ENCODE data around the gene EEF1G.
A peak's percentile ranks its signal among the peaks of the same experiment; 100 is the strongest.
"Not testable (repeated sequence)": the region's sequence is repeated elsewhere in the genome, so short reads cannot be mapped to it uniquely, and the experiment has no call there.

Gene EEF1G, protein sequence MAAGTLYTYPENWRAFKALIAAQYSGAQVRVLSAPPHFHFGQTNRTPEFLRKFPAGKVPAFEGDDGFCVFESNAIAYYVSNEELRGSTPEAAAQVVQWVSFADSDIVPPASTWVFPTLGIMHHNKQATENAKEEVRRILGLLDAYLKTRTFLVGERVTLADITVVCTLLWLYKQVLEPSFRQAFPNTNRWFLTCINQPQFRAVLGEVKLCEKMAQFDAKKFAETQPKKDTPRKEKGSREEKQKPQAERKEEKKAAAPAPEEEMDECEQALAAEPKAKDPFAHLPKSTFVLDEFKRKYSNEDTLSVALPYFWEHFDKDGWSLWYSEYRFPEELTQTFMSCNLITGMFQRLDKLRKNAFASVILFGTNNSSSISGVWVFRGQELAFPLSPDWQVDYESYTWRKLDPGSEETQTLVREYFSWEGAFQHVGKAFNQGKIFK

DNA sequence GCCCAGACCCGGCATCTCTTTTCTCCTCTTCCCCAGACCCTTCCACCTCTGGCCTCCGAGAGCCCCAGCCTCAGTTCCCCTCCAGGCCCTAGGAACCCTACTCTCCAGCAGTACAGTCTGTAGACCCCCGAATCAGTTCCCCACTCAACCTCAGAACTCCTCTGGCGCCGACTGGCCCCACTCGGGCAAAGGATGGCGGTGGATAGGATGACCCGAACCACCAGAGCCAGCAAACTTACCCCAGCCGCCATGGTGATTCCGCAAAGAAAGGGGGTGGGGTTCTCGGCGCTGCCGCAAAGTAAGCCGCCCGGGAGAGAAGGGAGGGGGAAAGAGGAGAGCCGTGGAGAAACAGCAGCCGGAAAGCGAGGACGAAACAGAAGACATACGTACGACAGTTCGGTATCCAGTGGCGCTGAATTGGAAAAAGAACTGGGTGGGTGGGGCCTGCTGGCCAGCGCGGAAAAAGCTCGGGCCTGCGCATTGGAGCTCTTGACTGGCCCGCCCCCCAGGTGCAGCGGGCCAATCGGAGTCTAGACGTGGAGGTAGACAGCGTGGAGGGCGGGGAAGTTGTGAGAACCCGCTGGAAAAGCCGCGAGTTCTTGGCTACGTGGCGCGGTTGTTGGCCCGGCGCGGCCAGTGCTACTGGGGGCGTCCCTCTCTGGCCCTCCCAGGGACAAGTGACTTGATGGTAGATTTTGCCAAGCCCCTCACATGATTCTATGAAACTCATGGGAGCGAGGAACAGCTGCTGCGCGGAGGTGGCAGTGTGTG, at the start of gene EEF1G:
TSS of gene EEF1G (minus strand) at position 300 of the 771 bp plus-strand sequence. CDS start at position 251, 49 bp downstream.
- peak; percentile 99 for DNase-seq (ENCODE audit: low spot score)

DNA sequence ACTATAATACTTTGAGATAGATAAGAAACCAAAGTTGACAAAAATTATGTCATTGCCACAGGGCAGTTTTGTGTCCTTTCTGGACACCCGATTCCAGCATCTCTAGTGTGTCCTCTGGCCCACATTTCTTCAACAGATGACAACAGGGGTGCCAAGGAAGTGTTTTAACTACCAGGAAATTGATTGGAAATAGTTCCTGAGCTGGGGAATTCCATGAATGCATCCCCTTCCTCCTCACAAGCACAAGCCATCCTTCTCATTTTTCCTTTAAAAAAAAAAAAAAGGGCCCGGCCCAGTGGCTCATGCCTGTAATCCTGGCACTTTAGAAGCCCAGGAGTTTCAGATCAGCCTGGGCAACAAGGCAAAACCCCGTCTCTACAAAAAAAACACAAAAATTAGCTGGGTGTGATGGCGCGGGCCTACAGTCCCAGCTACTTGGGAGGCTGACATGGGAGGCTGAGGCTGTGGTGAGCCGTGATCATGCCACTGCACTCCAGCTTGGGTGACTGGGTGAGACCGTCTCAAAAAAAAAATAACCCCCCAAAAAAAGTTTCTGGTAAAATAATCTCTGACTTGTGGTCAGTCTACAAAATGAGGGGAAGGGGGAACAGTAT, 48.9 kb upstream of the EEF1G start:
- no peak for DNase-seq (ENCODE audit: low spot score)

DNA sequence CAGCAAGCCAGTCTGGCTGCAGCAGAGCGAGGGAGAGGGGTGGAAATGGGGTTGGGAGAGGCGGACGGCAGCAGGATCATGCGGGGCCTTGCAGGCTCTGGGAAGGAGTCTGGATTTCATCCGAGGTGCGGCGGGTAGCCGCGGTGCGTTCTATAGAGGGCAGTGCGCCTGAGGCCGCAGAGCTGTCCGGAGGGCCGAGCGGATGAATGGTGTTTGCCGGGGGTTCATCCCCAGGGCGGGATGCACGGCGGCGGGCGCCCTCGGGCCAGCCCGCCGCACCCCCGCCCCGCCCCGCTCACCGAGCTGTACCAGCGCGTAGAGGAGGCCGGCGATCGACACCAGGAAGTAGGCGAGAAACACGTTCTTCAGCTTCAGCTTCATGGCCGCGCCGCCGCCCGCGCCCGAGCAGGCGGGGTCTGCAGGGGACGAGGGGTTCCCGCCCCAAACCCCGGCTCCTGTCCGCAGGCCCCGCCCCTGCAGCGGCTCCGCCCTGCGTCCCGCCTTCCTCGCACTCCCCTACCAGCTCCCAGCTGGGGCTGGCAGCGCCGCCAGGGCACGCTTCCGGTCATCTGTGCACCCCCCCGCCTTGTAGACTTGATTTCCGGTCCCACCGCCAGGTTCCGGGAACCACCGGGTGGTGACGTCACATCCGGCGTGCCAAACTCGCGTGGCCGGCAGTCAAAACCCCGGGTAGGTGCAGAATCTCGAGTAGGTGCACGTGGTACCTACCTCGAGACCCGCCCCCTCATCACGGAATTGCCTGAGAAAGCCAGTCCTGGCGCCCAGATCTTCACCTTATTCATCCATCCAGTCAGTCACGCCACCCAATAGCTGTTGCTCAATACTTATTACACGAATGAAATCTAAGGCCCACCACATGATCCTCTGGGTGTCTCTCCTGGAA, 48.1 kb upstream of the EEF1G start, which contains the start of gene B3GAT3:
TSS of gene B3GAT3 (minus strand) at position 420 of the 904 bp plus-strand sequence. CDS start at position 381, 39 bp downstream.
- DNase-seq (ENCODE audit: low spot score): peak; percentile 99

DNA sequence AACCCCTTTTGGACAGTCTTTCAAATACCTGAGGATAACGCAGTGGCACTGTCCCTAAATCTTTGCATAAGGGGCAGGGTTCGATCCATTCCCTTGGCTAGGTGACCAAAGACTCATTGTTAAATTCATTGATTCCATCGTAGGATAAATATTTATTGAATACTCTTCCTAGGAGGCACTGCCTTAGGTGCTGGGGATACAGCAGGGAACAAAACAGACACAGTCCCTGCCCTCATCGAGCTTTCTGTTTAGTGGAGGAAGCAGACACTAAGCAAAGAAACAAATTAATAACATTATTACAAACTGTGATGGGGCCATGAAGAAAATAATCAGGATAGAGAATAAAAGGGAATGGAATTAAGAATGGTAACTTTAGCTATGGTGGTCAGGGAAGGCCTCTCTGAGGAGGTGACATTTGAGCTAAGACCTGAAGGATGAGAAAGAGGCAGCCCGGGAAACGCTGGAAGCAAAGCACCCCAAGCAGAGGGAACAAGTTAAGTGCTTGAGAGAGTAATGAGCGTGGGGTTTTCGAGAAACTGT, 47.4 kb upstream of the EEF1G start:
- no peak for DNase-seq (ENCODE audit: low spot score)

DNA sequence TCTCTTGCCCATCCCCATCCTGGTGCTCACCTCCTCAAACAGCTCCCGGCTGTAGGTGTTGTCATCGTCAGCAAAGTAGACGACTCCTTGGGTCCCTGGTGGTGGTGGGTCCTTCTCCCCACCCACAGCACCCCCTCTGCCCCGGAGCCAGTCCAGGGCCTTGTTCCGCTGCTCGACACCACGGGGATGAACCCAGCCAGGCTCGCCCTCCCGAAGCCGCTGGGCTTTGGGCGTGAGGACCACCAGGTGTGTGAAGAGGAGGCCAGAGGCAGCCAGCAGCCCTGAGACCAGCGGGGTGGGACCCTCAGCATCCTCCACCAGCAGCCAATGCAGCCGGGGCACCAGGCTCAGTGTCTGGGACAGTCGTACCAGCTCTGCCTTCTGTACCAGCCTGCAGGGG, 43.3 kb upstream of the EEF1G start:
- DNase-seq (ENCODE audit: low spot score): not testable (repeated sequence)

DNA sequence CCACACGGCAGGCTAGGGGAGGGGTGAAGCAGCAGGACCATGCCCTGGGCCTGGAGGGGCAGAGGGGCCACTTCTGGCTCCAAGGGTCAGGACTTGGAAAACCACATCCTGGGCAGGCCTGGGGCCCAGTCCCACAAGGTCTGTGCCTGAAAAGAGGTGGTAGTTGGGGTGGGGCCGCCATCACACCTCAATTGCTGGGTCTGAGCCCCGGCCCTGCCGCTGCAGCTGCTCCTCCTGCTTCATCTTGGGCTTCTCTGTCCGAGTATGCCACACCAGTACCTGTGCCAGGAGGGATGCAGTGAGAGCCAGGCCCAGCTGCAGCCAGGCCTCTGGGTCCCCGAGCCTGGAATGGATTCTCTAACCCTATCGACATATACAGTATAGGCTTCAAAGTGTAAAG, 41.8 kb upstream of the EEF1G start:
- no peak for DNase-seq (ENCODE audit: low spot score)

DNA sequence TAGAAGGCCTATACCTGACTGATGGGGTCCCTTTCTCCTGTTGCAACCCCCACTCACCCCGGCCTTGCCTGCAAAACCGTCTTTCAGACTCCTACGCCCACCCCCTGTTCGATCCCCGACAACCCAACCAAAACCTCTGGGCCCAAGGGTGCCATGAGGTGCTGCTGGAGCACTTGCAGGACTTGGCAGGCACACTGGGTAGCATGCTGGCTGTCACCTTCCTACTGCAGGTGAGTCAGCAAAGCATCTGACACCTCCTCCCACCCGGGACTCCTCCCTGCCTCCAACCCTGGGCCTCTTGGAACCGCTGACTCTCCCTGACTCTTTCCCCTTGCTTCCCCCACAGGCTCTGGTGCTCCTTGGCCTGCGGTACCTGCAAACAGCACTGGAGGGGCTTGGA, 40.6 kb upstream of the EEF1G start:
- no peak for DNase-seq (ENCODE audit: low spot score)

DNA sequence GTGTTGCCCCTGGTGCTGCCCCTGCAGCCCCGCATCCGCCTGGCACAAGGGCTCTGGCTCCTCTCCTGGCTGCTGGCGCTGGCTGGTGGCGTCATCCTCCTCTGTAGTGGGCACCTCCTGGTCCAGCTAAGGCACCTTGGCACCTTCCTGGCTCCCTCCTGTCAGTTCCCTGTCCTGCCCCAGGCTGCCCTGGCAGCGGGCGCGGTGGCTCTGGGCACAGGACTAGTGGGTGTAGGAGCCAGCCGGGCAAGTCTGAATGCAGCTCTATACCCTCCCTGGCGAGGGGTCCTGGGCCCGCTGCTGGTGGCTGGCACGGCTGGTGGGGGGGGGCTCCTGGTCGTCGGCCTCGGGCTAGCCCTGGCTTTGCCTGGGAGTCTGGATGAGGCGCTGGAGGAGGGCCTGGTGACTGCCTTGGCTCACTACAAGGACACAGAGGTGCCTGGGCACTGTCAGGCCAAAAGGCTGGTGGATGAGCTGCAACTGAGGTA, 39.6 kb upstream of the EEF1G start:
- DNase-seq (ENCODE audit: low spot score): no peak

DNA sequence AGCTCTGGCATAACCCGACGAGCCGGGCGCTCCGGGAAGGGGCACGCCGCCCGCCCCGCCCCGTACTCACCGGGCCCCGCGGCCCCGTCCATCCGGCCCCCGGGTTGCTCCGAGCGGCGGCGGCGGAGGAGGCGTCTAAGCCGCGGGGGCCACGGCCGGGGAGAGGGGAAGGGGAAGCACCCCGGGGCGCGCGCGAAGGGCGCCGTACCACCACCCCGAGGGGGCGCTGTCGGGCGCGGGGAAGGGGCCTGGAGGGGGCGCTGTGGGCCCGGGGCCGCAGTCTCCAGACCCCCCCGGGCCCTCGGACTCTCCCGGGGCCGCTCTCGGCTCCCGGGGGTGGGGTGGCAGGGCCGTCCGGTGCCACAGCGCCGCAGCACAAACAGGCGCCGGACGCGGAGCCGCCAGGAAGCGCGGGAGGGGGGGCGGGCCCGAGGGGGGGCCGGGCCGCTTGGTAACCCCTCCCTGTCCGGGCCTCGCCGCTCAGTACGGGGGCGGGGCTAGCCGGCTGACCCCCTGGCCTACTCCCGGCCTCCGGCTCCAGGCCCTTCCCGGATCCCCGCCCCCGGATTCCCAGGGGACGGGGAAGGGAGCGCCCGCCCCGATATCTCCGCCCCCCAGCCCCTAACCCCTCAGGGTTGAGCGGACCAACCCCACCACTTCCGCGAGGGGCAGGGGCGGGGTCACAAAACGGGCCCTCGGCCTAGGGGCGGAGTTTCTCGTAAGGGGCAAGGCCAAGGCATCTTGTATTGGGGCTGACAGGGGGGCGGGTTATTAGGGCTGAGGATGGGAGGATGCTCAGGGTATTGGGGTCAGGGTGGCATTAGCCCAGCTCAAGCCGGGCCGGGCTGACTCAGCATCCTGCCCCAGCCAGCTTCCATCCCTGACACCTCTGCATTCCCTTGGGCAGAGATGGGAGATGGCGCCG, 38.9 kb upstream of the EEF1G start, which contains the start of the genes EML3 and ROM1:
TSS of gene EML3 (minus strand) at position 410 of the 925 bp plus-strand sequence. CDS start at position 92, 318 bp downstream.
TSS of gene ROM1 (plus strand) at position 892 of the 925 bp plus-strand sequence. CDS start at position 917, 25 bp downstream.
- DNase-seq (ENCODE audit: low spot score): peak; percentile 81

DNA sequence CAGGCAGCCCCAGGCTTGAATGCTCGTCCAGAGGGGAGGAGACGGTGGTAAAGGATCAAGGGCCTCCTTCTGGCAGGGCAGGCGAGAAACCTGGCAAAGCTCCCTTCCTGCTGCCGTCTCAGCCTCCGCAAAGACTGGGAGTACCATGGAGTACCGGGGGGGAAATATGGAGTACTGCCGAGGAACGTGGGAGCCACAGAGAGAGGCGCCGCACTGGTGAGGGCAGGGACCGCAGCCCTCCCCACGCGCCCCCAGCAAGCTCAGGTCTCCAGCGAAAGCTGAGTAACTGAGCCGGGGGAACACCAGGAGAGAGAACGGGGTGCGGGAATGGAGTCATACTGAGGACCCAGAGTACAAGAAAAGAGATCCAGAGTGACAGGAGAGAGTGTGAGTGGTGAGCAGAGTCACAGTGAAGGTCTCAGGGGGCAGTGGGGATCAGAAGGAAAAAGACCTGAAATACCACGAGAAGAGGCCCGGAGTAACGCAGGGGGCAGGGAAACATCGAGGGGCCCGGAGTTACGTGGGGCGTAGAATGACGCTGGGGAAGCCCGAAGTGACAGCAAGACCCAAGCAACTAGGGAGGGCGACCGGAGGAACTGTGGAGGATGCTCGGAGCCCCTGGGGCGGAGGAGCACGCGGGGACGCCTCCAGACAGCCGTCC, 38.1 kb upstream of the EEF1G start:
- peak; percentile 48 for DNase-seq (ENCODE audit: low spot score)

DNA sequence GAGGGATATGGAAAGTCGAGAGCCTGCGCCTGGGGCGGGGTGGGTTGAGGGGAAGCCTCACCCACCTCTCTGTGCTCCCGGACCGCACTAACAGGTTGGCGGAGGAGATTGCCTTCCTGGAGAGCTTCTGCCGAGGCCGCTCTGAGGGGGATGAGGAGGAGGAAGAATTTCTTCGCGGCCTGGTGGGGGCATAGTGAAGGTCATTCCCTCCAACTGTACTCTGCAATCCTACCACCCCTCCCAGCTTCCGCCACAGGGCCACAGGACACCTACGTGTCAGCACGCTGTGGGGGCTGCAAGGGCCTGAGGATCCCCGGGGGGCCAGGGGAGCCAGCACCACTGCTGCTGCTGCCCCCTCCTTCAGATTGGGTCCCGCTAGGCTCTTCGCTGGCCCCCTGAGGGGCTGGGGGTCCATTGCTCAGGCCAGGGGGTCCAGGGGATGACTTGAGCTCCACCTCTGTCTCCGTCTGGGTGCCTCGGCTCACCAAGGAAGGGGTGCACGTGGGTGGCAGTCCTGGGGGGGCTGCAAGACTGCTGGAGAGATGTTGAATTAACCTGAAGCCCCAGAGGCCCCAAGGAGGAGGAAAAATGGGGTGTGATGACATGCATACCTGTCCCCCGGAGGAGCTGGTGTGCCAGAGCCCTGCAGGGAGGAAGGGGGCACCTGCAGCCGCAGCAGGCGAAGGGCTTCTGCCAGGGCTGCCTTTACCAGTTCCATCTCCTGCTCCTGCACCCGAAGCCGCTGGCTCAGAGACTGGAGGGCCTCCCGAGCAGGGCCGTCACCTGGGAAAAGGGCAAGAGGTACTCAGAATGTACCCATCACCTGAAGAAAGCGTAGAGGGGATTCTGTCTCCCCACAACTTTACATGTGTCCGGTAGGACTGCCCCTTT, 37.4 kb upstream of the EEF1G start:
- no peak for DNase-seq (ENCODE audit: low spot score)

DNA sequence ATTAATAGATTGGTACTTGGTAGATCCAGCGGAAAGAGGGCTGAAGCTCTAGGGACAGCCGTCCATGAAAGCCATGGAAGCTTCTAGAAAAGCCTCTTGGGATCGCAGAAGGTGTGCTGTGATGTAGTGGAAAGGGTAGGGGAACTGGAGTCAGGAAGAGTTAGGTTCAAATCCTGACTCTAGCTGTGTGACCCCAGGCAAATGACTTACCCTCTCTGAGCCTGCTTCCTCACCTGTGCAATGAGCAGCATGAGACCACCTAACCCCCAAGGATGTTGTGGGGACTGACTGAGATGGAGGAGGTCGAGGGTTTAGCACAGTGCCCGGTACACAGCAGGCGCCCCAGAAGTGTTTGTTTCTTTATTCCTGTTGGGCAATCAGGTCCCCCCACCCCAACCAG, 36.7 kb upstream of the EEF1G start:
- DNase-seq (ENCODE audit: low spot score): no peak

DNA sequence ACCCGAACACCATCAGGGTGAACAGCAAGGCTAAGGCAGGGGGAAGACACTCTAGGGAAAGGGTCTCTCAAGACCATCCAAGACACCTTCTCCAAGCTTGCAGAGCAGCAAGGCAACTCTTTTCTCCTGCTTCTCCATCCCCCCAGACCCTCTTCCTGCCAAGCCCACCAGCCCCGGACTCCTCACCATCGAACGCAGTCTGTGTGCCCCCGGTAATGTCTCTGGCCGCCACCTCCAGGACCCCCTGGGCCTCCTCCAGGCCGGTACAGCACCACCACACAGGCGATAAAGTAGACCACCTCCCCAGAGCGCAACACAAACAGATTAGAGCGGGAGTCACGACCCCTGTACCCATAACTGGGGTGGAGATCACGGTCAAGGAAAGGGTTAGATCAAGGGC, 35.1 kb upstream of the EEF1G start:
- DNase-seq (ENCODE audit: low spot score): no peak

DNA sequence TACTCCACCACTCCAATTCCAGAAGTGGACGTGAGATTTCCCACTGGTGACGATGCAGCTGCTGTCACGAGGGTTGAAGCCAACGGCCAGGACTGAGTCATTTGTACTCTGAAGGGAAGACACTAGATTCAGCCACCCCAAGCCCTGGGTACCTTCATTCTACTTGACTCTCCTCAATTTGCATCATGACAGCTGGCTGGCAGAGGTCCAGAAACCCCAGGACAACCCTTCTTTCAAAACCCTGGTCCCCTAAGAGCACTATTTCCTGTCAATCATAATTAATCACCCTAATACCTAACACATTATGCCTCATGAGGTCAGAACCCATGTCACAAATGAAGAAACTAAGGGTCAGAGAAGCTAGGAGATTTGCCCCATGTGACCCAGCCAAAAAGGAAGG, 34.0 kb upstream of the EEF1G start:
- DNase-seq (ENCODE audit: low spot score): no peak

DNA sequence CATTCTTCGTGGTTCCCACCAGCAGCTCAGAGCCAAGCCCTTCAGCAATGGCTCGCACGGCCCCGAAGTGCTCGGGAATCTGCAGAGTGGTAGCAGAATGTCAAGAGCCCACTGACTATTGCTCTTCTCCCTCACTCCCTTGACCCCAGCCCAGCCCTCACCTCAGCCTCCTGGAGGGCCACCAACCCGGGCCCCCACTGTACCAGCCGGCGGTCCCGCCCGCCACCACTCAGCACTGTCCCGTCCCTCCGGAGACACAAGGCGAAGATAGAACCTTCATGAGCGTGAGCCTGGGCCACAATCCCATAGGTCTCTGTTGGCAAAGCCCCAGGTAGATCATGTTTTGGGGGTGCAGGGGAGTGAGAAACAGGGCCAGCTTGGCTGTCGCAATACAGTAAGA, 32.2 kb upstream of the EEF1G start:
- DNase-seq (ENCODE audit: low spot score): no peak

DNA sequence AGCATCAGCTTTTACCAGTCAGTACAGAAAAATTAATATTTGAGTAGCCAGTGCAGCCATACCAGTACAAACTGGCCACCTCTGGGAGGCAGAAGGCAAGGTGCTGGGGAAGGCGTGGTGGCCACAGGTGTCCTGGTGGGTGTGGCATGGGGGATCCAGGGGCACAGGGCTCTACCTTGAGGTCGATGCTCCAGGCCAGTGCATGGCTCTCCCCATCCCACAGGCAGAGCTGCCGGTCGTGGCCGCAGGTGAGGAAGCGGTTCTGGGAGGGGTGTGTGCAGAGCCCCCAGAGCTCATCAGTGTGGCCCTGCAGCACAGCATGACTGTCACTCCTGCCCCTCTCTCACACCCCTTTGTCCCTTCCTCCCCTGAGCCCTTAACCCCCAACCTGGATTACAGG, 31.8 kb upstream of the EEF1G start:
- no peak for DNase-seq (ENCODE audit: low spot score)

DNA sequence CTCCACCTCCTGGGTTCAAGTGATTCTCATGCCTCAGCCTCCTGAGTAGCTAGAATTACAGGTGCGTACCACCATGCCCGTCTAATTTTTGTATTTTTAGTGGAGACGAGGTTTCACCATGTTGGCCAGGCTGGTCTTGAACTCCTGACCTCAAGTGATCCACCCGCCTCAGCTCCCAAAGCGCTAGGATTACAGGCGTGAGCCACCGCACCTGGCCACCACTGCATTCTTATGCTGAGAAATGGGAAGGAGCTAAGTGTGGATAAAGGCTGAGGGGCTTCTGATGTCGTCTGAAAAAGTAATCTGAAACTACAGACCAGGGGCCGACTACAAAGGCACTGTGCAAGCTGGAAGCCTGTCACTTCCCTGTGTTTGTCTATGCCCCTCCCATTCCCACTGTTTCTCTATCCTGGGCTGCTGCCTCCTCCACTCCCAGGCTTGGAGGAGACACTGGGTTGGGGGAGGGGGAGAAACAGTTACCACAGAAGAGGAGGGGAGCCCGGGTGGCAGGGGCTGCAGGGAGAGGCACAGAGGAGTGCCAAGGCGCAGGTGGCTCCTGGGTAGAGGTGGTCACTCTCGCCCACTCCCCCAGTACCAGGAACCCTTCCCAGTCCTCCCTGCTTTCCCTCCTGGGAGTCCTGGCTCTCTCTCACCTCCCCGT, 30.9 kb upstream of the EEF1G start:
- DNase-seq (ENCODE audit: low spot score): no peak

Measured in COLO829 (cell line).